Vagina (tissue), 2 donors: Measurements from ENCODE around the gene TRDN.

Source experiments
- POLR2A ChIP-seq, 2 donors: fragments of 450-650 bp; IDR thresholded peaks; one replicate each; pipeline ENCODE4 v1.6.1; 2017; ENCODE audit warnings: antibody characterized with exemption in 2 of 2, mild to moderate bottlenecking in 2 of 2, moderate library complexity in 2 of 2
- POLR2AphosphoS5 ChIP-seq, 2 donors: sonication (generic); formaldehyde crosslinking; IDR thresholded peaks; one replicate each; pipeline ENCODE4 v1.9.0; 2017; ENCODE audit warnings: antibody characterized with exemption in 2 of 2, mild to moderate bottlenecking in 2 of 2, low read depth in 1 of 2; ENCODE audit not compliant: insufficient read depth in 1 of 2

- TF ChIP-seq POLR2AphosphoS5 (IDR thresholded peaks at IDR 0.05; ENCODE audit: insufficient read depth in 1 of 2, low read depth in 1 of 2) (no peak), POLR2A (IDR thresholded peaks at IDR 0.05) (no peak)
These were observed 341.6 kb downstream of the TRDN start for GRCh38 chr6:123295181-123295580.
